ENCODE results near the gene ARHGEF10L.

Gene ARHGEF10L

DNA sequence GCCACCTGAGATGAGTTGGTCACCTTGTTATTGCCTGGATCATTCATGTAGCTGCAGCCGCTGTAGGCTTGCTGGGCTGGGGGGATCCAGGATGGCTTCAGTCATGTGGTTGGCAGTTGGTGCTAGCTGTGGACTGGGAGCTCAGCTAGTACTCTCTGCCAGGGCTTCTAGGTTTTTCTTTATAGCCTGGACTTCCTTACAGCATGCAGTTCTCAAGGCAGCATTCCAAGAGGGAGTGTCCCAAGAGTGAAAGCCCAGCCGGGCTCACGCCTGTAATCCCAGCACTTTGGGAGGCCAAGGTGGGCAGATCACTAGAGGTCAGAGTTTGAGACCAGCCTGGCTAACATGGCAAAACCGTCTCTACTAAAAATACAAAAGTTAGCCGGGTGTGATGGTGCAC, 192.0 kb downstream of the ARHGEF10L start:
- peak in 1 of 2 donors; percentile 15 for DNase-seq (ENCODE audit: low read depth in 2 of 2)
- TF ChIP-seq, protein P1, sequence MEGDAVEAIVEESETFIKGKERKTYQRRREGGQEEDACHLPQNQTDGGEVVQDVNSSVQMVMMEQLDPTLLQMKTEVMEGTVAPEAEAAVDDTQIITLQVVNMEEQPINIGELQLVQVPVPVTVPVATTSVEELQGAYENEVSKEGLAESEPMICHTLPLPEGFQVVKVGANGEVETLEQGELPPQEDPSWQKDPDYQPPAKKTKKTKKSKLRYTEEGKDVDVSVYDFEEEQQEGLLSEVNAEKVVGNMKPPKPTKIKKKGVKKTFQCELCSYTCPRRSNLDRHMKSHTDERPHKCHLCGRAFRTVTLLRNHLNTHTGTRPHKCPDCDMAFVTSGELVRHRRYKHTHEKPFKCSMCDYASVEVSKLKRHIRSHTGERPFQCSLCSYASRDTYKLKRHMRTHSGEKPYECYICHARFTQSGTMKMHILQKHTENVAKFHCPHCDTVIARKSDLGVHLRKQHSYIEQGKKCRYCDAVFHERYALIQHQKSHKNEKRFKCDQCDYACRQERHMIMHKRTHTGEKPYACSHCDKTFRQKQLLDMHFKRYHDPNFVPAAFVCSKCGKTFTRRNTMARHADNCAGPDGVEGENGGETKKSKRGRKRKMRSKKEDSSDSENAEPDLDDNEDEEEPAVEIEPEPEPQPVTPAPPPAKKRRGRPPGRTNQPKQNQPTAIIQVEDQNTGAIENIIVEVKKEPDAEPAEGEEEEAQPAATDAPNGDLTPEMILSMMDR (IDR thresholded peaks at IDR 0.05; ENCODE audit: low read depth, low read length): no peak
- H3K4me3 ChIP-seq (replicated peaks in 1 of 2; ENCODE audit: low read depth in 2 of 2, low read length in 2 of 2): no peak overlapping the region

DNA sequence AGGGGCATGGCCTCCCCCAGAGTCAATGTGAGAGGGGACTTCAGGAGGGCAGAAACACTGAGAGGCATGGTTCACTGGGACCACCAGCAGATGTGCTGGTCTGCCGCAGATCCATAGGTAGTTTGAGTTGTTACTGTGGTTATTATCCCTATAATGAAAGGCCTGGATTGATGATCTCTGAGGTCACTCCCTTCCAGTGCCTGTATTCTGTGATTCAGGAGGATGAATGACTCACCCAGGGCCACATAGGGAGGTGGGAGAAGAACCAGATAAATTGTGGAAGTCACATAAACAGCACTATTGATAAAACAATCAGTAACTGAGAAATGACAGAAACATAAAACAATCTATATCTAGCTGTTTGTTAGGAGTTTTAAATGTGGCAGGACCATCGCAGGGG, 193.0 kb downstream of the ARHGEF10L start:
- TF ChIP-seq, protein P1 (IDR thresholded peaks at IDR 0.05; ENCODE audit: low read depth, low read length): no peak
- no peak overlapping the region for H3K4me3 ChIP-seq (replicated peaks in 1 of 2; ENCODE audit: low read depth in 2 of 2, low read length in 2 of 2)
- DNase-seq (ENCODE audit: low read depth in 2 of 2): peak in 1 of 2 donors; percentile 43

DNA sequence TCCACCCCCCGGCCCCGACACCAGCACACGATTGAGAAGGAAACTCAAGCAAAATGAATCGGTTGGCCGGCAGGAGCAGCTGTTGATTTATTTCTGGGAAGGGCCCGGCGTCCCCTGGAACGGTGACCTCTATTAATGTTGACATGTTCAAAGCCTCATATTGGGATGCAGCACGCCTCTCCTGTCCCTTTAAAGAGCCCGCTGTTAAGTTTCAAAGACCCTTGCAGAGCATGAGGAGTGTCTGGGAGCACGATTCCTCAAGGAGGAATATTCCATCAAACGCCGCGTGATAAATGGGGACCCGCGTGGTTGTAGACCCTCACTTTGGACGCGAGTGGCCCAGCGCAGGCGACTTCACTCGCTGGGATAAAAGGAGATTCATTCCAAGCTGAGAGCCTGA, 194.2 kb downstream of the ARHGEF10L start:
- TF ChIP-seq, protein P1 (IDR thresholded peaks at IDR 0.05; ENCODE audit: low read depth, low read length): no peak
- no peak overlapping the region for H3K4me3 ChIP-seq (replicated peaks in 1 of 2; ENCODE audit: low read depth in 2 of 2, low read length in 2 of 2)
- no peak for DNase-seq (ENCODE audit: low read depth in 2 of 2)

DNA sequence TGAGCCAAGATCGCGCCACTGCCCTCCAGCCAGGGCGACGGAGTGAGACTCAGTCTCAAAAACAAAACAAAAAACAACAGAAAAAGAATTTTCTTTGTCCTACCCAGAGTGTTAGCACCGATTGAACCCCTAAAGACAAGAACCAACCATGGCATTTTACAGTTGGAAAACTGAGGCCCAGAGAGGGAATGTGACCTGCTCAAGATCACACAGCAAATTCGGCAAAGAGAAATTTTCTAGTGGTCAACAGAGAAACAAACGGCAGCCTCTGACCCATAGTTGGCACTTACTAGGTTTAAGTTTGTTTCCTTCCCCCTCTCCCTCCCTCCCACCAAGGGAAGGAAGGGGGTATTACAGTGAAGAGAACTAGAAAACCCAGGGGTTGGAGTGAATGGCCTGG, 195.1 kb downstream of the ARHGEF10L start:
- no peak for DNase-seq (ENCODE audit: low read depth in 2 of 2)
- TF ChIP-seq, protein P1 (IDR thresholded peaks at IDR 0.05; ENCODE audit: low read depth, low read length): no peak
- no peak overlapping the region for H3K4me3 ChIP-seq (replicated peaks in 1 of 2; ENCODE audit: low read depth in 2 of 2, low read length in 2 of 2)

DNA sequence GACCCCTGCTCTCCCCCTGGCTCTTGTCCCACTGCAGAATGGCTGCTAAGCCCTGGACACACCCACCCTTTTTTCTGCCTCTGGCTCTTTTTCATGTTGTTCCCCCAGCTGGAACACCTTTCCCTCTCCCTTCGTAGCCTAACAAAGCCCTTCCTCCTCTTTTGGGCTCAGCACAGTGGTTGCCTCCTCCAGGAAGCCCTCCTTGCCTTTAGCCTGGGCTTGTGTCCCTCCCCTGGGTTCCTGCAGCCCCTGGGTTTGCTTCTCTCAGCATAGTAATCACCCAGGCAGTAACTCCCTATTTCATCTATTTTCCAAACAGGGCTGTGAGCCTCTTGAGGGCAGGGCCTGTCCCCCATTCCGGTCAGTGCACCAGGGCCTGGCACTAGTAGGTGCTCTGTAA, 195.8 kb downstream of the ARHGEF10L start:
- TF ChIP-seq, protein P1 (IDR thresholded peaks at IDR 0.05; ENCODE audit: low read depth, low read length): no peak
- no peak overlapping the region for H3K4me3 ChIP-seq (replicated peaks in 1 of 2; ENCODE audit: low read depth in 2 of 2, low read length in 2 of 2)
- DNase-seq (ENCODE audit: low read depth in 2 of 2): no peak

DNA sequence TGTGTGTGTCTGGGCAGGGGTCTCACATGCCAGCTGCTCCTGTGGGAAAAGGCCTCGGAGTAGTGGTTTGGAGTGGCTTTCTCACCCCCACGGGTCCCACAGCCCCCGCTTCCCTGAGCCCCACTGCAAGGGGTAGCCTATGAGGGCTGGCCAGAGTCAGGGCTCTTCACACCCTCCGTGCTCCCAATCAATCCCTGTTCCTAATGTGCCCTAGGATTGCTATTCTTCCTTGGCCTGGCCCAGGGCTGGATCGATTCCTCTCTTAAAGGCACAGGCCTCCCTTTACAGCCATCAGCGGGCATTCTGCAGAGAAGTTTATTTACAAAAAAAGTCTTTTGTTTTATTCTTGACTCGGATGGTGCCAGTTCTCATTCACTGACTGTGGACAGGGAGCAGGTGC, 196.3 kb downstream of the ARHGEF10L start:
- no peak overlapping the region for H3K4me3 ChIP-seq (replicated peaks in 1 of 2; ENCODE audit: low read depth in 2 of 2, low read length in 2 of 2)
- DNase-seq (ENCODE audit: low read depth in 2 of 2): no peak
- TF ChIP-seq, protein P1 (IDR thresholded peaks at IDR 0.05; ENCODE audit: low read depth, low read length): no peak

DNA sequence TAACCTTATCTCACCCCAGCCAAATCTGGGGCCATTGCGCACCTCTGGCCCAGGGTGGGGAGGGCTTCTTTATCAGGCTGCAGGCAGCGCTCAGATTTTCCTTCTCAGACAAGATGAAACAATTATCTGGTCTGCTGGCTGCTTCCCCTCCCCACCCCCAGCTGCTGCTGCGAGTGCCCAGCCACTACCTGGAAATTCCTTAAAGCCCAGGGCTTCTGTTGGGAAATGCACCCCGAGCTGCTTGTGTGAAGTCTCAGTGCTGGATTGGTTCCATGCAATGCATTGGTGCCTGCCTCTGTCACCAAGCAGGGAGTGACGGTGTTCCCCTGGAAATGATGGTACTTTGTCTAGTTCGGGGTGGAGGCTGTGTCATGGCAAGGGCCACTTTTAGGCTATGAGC, 197.1 kb downstream of the ARHGEF10L start:
- TF ChIP-seq, protein P1 (IDR thresholded peaks at IDR 0.05; ENCODE audit: low read depth, low read length): no peak
- DNase-seq (ENCODE audit: low read depth in 2 of 2): no peak
- H3K4me3 ChIP-seq (replicated peaks in 1 of 2; ENCODE audit: low read depth in 2 of 2, low read length in 2 of 2): no peak overlapping the region

All from cardiac fibroblast (primary cell).